K562 (cell line): ENCODE data around the gene ST6GAL1. TPM values are rescaled to one million over a fixed set of nuclear protein-coding genes. Genes with fewer than 3 reads are reported as not detected.

Source experiments
- ATAC-seq: fragments of 200-7000 bp; cut with Tn5 transposase; 3 replicates; pipeline ENCODE4 v1.9.1; 2020; ENCODE audit warnings: moderate library complexity
- BruUV-seq: library from RNA; stranded (reverse); fragments of 400-500 nt; replicated peaks from 2 replicates; lab custom pipeline; 2021; lab: Mats Ljungman, UMichigan
- CTCF ChIA-PET: fragments of 300-600 bp; formaldehyde crosslinking; extraction: SDS; loops from one replicate; lab custom pipeline; 2021; ENCODE audit warnings: low intra/inter-chr PET ratio; lab: Yijun Ruan, JAX
- POLR2A ChIA-PET: fragments of 300-600, 350-650 bp; sonication (Branson Sonifier 250); formaldehyde crosslinking; extraction: SDS; loops from one replicate; lab custom pipeline; 2021; ENCODE audit warnings: antibody characterized with exemption, inconsistent platforms; lab: Yijun Ruan, JAX
- DNase-seq, 4 experiments: peaks; one replicate each; pipeline versions ENCODE4 v3.0.0 to v3.0.0-alpha.2; 2011 to 2018; ENCODE audit warnings: low spot score in 3 of 4, mixed read lengths in 3 of 4; ENCODE audit errors: extremely low read depth in 1 of 4
- FAIRE-seq: peaks from 2 replicates; lab custom pipeline; 2011; peaks lifted over from hg19 to GRCh38; lab: Jason Lieb, UNC
- H2AFZ ChIP-seq: 2 replicates; pipeline ENCODE4 v1.6.0; 2011; ENCODE audit warnings: low read depth, low read length, control low read depth, inconsistent platforms
- H3K27ac ChIP-seq: fragments of 200-600 bp; 3 replicates; pipeline ENCODE4 v1.8.0; 2011; ENCODE audit warnings: low read depth, mild to moderate bottlenecking, control low read depth, inconsistent platforms, low read length, moderate library complexity, mixed read lengths; ENCODE audit errors: extremely low read depth
- H3K27me3 ChIP-seq, 2 experiments: fragments of 300-600 bp in 1 of 2; 2 replicates in 1 of 2; 3 replicates in 1 of 2; pipeline versions ENCODE4 v1.6.0 to v1.8.0; 2011; ENCODE audit warnings: inconsistent platforms in 2 of 2, low read length in 2 of 2, mild to moderate bottlenecking in 1 of 2, mixed read lengths in 1 of 2, moderate library complexity in 1 of 2; ENCODE audit not compliant: control insufficient read depth in 2 of 2, insufficient read depth in 2 of 2
- H3K36me3 ChIP-seq: fragments of 300-600 bp; 3 replicates; pipeline ENCODE4 v1.8.0; 2011; ENCODE audit warnings: mild to moderate bottlenecking, low read length, inconsistent platforms; ENCODE audit not compliant: control insufficient read depth, insufficient read depth
- H3K4me1 ChIP-seq, 2 experiments: fragments of 200-600 bp in 1 of 2; replicated peaks in 1 of 2; 2 replicates in 1 of 2; 3 replicates in 1 of 2; pipeline versions ENCODE4 v1.5.1 to v1.8.0; 2011; ENCODE audit warnings: inconsistent platforms in 2 of 2, low read length in 2 of 2, mild to moderate bottlenecking in 1 of 2, mixed read lengths in 1 of 2, moderate library complexity in 1 of 2; ENCODE audit not compliant: control insufficient read depth in 2 of 2, insufficient read depth in 2 of 2
- H3K4me2 ChIP-seq: 2 replicates; pipeline ENCODE4 v1.6.1; 2011; ENCODE audit warnings: low read length, control low read depth, inconsistent platforms, mixed read lengths; ENCODE audit not compliant: insufficient read depth
- H3K4me3 ChIP-seq: fragments of 200-600 bp; sonication (generic), shearing (Covaris generic); 2 replicates; pipeline ENCODE4 v1.5.1; 2016; ENCODE audit warnings: control low read depth, inconsistent platforms
- H3K79me2 ChIP-seq: fragments of 200-600 bp; 3 replicates; pipeline ENCODE4 v1.8.0; 2011; ENCODE audit warnings: low read length, inconsistent platforms; ENCODE audit not compliant: control insufficient read depth, insufficient read depth
- H3K9ac ChIP-seq, 2 experiments: 2 replicates each; pipeline versions ENCODE4 v1.6.0 to v1.6.1; 2011; ENCODE audit warnings: low read depth in 2 of 2, low read length in 2 of 2, control low read depth in 1 of 2, inconsistent platforms in 1 of 2, mild to moderate bottlenecking in 1 of 2, mixed read lengths in 1 of 2; ENCODE audit not compliant: insufficient read depth in 1 of 2
- H3K9me1 ChIP-seq: one replicate; pipeline ENCODE4 v1.6.0; 2011; ENCODE audit warnings: inconsistent platforms, mild to moderate bottlenecking, low read length, moderate library complexity; ENCODE audit not compliant: control insufficient read depth, insufficient read depth
- H3K9me3 ChIP-seq: replicated peaks from 2 replicates; pipeline ENCODE4 v1.5.1; 2011; ENCODE audit warnings: low read depth, low read length, inconsistent platforms; ENCODE audit not compliant: control insufficient read depth, insufficient read depth
- H4K20me1 ChIP-seq: replicated peaks from 2 replicates; pipeline ENCODE4 v1.6.1; 2011; ENCODE audit warnings: low read length, inconsistent platforms, mixed read lengths; ENCODE audit not compliant: control insufficient read depth, insufficient read depth
- CREB3L1 ChIP-seq: fragments of 450-650 bp; IDR thresholded peaks from 2 replicates; pipeline ENCODE4 v1.6.1; 2014; ENCODE audit warnings: low read depth, mild to moderate bottlenecking, moderate library complexity, borderline replicate concordance
- DPF2 ChIP-seq: fragments of 450-650 bp; IDR thresholded peaks from 2 replicates; pipeline ENCODE4 v1.6.1; 2016
- FIP1L1 ChIP-seq: fragments of 200-400 bp; formaldehyde crosslinking; IDR thresholded peaks from 2 replicates; pipeline ENCODE4 v1.6.1; 2018; ENCODE audit warnings: mild to moderate bottlenecking, low read depth, low read length; ENCODE audit not compliant: poor library complexity, severe bottlenecking
- GTF2A2 ChIP-seq: IDR thresholded peaks from 2 replicates; pipeline ENCODE4 v1.6.1; 2016; ENCODE audit warnings: mild to moderate bottlenecking, missing genetic modification characterization, missing compliant biosample characterization
- POLR3G ChIP-seq: IDR thresholded peaks from 2 replicates; pipeline ENCODE4 v1.6.1; 2011; ENCODE audit not compliant: insufficient read length, insufficient replicate concordance; ENCODE audit errors: extremely low read depth
- SMARCA4 ChIP-seq: fragments of 450-650 bp; IDR thresholded peaks from 2 replicates; pipeline ENCODE4 v1.6.1; 2016
- USF2 ChIP-seq: sonication (generic); formaldehyde crosslinking; IDR thresholded peaks from 2 replicates; pipeline ENCODE4 v1.5.0; 2020; ENCODE audit warnings: missing genetic modification reagents
- ZEB2 ChIP-seq: fragments of 450-650 bp; IDR thresholded peaks from 2 replicates; pipeline ENCODE4 v1.6.1; 2016
- ZFP30 ChIP-seq: fragments of 250-450 bp; sonication (Bioruptor Pico); IDR thresholded peaks from 2 replicates; pipeline ENCODE4 v1.8.0; 2022; ENCODE audit warnings: moderate library complexity, mild to moderate bottlenecking, inconsistent platforms, borderline replicate concordance
- ZNF121 ChIP-seq: sonication (generic); formaldehyde crosslinking; conservative IDR thresholded peaks from 2 replicates; pipeline ENCODE4 v1.8.0; 2022; ENCODE audit warnings: missing genetic modification reagents
- ZNF253 ChIP-seq: fragments of 250-450 bp; sonication (Bioruptor Pico); conservative IDR thresholded peaks from 2 replicates; pipeline ENCODE4 v1.6.1; 2021; ENCODE audit warnings: mild to moderate bottlenecking
- ZNF609 ChIP-seq: sonication (generic); formaldehyde crosslinking; IDR thresholded peaks from 2 replicates; pipeline ENCODE4 v1.8.1; 2023; ENCODE audit warnings: missing genetic modification reagents, mild to moderate bottlenecking, borderline replicate concordance
- ZSCAN29 ChIP-seq: fragments of 450-650 bp; IDR thresholded peaks from 2 replicates; pipeline ENCODE4 v1.6.1; 2017
- WGBS: fragments of 100-300 bp; shearing (Covaris generic); methylation state at CpG from one replicate; pipeline ENCODE4 v1.1.6; 2016; ENCODE audit warnings: low coverage, mixed read lengths; ENCODE audit not compliant: insufficient coverage; ENCODE audit errors: missing lambda C conversion rate; 5-methylcytosine and 5-hydroxymethylcytosine counted together
- in situ Hi-C: fragments of 300-500 bp; cut with MboI; formaldehyde crosslinking; loops from 4 replicates; pipeline ENCODE4 v1.15.0; 2018; ENCODE audit warnings: inconsistent platforms, mixed read lengths
- intact Hi-C: fragments of 100-400 bp; cut with micrococcal nuclease; formaldehyde crosslinking; loops from 2 replicates; pipeline ENCODE4 v1.14.2; 2022
- polyA plus RNA-seq, 8 experiments: library from polyadenylated mRNA; depleted of rRNA in 4 of 8; stranded (reverse) in 5 of 8; unstranded in 3 of 8; fragments of >200 nt; fragmentation: Nextera tagmentation in 2 of 8; fragmentation: Illumina TruSeq in 1 of 8; extraction: Ambion mirVana in 2 of 8; extraction: Trizol in 1 of 8; gene quantifications; 2 replicates each; pipeline versions ENCODE4 v1.2.1 to v1.2.3, GENCODE V29; 2011 to 2014; ENCODE audit warnings: inconsistent platforms in 1 of 8, missing spikeins in 1 of 8
- total RNA-seq, 7 experiments: library from RNA; depleted of rRNA in 6 of 7; stranded (reverse); fragments of >200 nt in 6 of 7; fragmentation: Illumina TruSeq in 2 of 7; extraction: Trizol in 2 of 7; gene quantifications; 2 replicates each; pipeline versions ENCODE4 v1.2.1 to v1.2.3, GENCODE V29; 2011 to 2021; ENCODE audit warnings: low replicate concordance in 1 of 7

Gene ST6GAL1
- total and polyA plus RNA-seq, 9 of the 15 experiments (the other 6 are each of a cell fraction or from before 2014, with no cell fraction given), result 31.9 to 145 (median 71.0) TPM

GRCh38 chr3:187085933-187086332 is 155.6 kb downstream of the ST6GAL1 start (continued):
- TF ChIP-seq USF2 (CRISPR knock-in tag), result no peak
- no peak for TF ChIP-seq ZEB2
- TF ChIP-seq ZNF253 (CRISPR knock-in tag), result no peak
- TF ChIP-seq GTF2A2 (tag), result no peak
- no peak for TF ChIP-seq ZNF121 (CRISPR knock-in tag)
- TF ChIP-seq ZFP30, result no peak
- no peak for TF ChIP-seq DPF2

GRCh38 chr3:187086831-187087230 is 156.5 kb downstream of the ST6GAL1 start:
- no peak overlapping the region for H3K9ac ChIP-seq
- H3K27me3 ChIP-seq, result no peaks in the 10 kb centered on the region
- H4K20me1 ChIP-seq, result no peaks in the 10 kb centered on the region
- H3K79me2 ChIP-seq, result no peaks in the 10 kb centered on the region
- DNase-seq, result no peak
- intact Hi-C loops, result no loop called here
- no peak for FAIRE-seq
- ChIA-PET POLR2A (no interaction called here), CTCF (no interaction called here)
- H3K9me1 ChIP-seq, result no peaks in the 10 kb centered on the region
- H3K27ac ChIP-seq, result no peak overlapping the region
- ATAC-seq, result no peak
- no TSS peak for BruUV-seq
- H3K4me3 ChIP-seq, result no peak overlapping the region
- in situ Hi-C loops, result no loop called here
- H3K4me2 ChIP-seq, result no peak overlapping the region
- H3K9me3 ChIP-seq, result no peaks in the 10 kb centered on the region
- no peaks in the 10 kb centered on the region for H3K4me1 ChIP-seq
- no peak overlapping the region for H2AFZ ChIP-seq
- WGBS, result 73% methylated on average over 2 of the region's 3 CpGs
- TF ChIP-seq CREB3L1 (no peak), SMARCA4 (no peak), ZNF609 (CRISPR knock-in tag) (no peak), ZSCAN29 (no peak), POLR3G (no peak), FIP1L1 (no peak)
- no peaks in the 10 kb centered on the region for H3K36me3 ChIP-seq
